Gastrocnemius medialis (tissue), 4 donors: ENCODE results near the gene TP53AIP1. TPM values are rescaled to one million over a fixed set of nuclear protein-coding genes. Genes with fewer than 3 reads are reported as not detected.

Experiments used
- ATAC-seq, 2 donors: fragments of 150-250 bp; one replicate each; pipeline ENCODE4 v1.9.1; 2016
- DNase-seq, 2 donors: peaks; one replicate each; pipeline ENCODE4 v3.0.0-alpha.2; 2019
- H3K27ac ChIP-seq, 4 donors: fragments of 200-600 bp; sonication (generic); 1 replicate in 1 of 4; 2 replicates in 3 of 4; pipeline ENCODE4 v1.5.1; 2016 to 2018; ENCODE audit warnings: mild to moderate bottlenecking in 2 of 4, moderate library complexity in 1 of 4
- H3K27me3 ChIP-seq, 3 donors: fragments of 200-600 bp; sonication (generic) in 2 of 3; 1 replicate in 1 of 3; 2 replicates in 2 of 3; pipeline versions ENCODE4 v1.5.1 to v1.6.0; 2016 to 2019; ENCODE audit warnings: mild to moderate bottlenecking in 1 of 3, moderate library complexity in 1 of 3
- H3K36me3 ChIP-seq, 2 donors: fragments of 200-600 bp; sonication (generic) in 1 of 2; one replicate each; pipeline ENCODE4 v1.5.1; 2017 to 2018
- H3K4me1 ChIP-seq, 2 donors: fragments of 200-600 bp; sonication (generic) in 1 of 2; one replicate each; pipeline ENCODE4 v1.5.1; 2016 to 2017; ENCODE audit warnings: mild to moderate bottlenecking in 2 of 2
- H3K4me3 ChIP-seq, 4 donors: fragments of 200-600 bp; sonication (generic) in 3 of 4; 1 replicate in 1 of 4; 2 replicates in 3 of 4; pipeline ENCODE4 v1.5.1; 2016 to 2019; ENCODE audit warnings: mild to moderate bottlenecking in 2 of 4
- H3K9me3 ChIP-seq, 3 donors: fragments of 200-600 bp; sonication (generic) in 2 of 3; 1 replicate in 1 of 3; 2 replicates in 2 of 3; pipeline ENCODE4 v1.5.1; 2016 to 2019
- POLR2A ChIP-seq, 2 donors: fragments of 450-650 bp; IDR thresholded peaks; one replicate each; pipeline ENCODE4 v1.6.1; 2017; ENCODE audit warnings: antibody characterized with exemption in 2 of 2, mild to moderate bottlenecking in 2 of 2, moderate library complexity in 2 of 2
- in situ Hi-C, 4 donors: fragments of 200-750 bp; cut with MboI; loops; one replicate each; pipeline versions ENCODE4 v1.15.0 to v1.8.0; 2017; ENCODE audit warnings: low sequenced_read_pairs in 4 of 4
- intact Hi-C: fragments of 100-400 bp; cut with DNase I; formaldehyde crosslinking; loops from one replicate; pipeline ENCODE4 v1.15.1; 2023; ENCODE audit warnings: low total_unique reads
- total RNA-seq, 4 donors: library from RNA; depleted of rRNA; stranded (reverse); fragments of >200 nt; gene quantifications; one replicate each; pipeline versions ENCODE4 v1.1.0 to v1.2.3, GENCODE V29; 2016
- TF ChIP-seq, protein P1 (sequence below), 5 experiments: fragments of 450-650 bp in 3 of 5; fragments of 200-600 bp in 2 of 5; sonication (generic) in 2 of 5; IDR thresholded peaks in 4 of 5; conservative IDR thresholded peaks in 1 of 5; 1 replicate in 4 of 5; 2 replicates in 1 of 5; pipeline ENCODE4 v1.5.1; 2016 to 2019; ENCODE audit warnings: antibody characterized with exemption in 5 of 5, mild to moderate bottlenecking in 3 of 5, moderate library complexity in 3 of 5

The TP53AIP1 gene
- total RNA-seq, 4 donors from 2014 or later = not detected

DNA sequence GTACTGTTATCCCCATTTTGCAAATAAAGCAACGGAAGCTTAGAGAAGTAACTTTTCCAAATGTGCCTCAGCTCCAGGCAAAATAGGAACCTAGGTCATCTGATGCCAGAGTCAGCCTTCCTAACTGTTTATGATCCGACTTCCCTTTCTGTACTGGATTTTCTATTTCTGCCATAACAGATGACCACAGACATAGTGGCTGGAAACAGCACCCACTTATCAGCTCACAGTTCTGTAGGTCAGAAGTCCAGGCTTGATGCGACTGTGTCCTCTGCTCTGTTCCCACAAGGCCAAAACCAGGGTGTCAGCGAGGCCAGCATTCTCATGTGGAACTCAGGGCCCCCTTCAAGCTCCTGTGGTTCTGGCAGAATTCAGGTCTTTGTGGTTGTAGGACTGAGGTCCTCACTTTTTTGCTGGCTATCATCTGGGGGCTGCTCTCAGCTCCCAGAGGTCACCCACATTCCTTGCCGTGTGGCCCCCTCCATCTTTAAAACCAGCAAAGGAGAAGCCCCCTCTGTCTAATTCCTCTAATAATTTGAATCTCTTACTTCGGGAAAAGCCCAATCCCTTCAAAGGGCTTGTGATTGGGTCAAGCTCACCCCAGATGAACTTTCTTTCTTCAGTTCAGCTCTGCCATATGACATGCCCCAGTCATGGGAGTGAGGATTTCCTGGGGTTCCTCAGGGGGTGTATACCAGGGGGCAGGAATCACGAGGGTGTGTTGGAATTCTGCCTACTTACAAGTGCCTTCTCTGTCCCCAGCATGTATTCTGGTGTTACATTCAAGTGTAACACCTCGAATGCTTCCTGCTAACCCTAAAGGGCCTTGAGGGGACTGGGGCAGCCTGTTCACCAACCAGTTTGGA lies 36.3 kb downstream of the TP53AIP1 start:
- no peak for DNase-seq
- H3K36me3 ChIP-seq = no peaks in the 10 kb centered on the region
- ATAC-seq = peak in 1 of 2 donors; percentile 24
- no peak overlapping the region for H3K27ac ChIP-seq
- TF ChIP-seq, protein P1, sequence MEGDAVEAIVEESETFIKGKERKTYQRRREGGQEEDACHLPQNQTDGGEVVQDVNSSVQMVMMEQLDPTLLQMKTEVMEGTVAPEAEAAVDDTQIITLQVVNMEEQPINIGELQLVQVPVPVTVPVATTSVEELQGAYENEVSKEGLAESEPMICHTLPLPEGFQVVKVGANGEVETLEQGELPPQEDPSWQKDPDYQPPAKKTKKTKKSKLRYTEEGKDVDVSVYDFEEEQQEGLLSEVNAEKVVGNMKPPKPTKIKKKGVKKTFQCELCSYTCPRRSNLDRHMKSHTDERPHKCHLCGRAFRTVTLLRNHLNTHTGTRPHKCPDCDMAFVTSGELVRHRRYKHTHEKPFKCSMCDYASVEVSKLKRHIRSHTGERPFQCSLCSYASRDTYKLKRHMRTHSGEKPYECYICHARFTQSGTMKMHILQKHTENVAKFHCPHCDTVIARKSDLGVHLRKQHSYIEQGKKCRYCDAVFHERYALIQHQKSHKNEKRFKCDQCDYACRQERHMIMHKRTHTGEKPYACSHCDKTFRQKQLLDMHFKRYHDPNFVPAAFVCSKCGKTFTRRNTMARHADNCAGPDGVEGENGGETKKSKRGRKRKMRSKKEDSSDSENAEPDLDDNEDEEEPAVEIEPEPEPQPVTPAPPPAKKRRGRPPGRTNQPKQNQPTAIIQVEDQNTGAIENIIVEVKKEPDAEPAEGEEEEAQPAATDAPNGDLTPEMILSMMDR (IDR thresholded peaks at IDR 0.05 in 4 of 5, conservative IDR thresholded peaks at IDR 0.05 in 1 of 5) = no peak
- no peak for TF ChIP-seq POLR2A (IDR thresholded peaks at IDR 0.05)
- peaks cover 7 to 10% of the 10 kb centered on the region in 2 donors for H3K4me1 ChIP-seq
- peak overlapping the region in 3 of 4 donors; percentile 52 to 58 (median 55) for H3K4me3 ChIP-seq
- H3K27me3 ChIP-seq = peaks cover 26 to 39% (median 32%) of the 10 kb centered on the region in 3 donors
- in situ Hi-C loops (loop anchor here in 1 of 4 donors (25.0 kb wide), 1 partner anchor 106 kb away; no protein-coding TSS in a partner anchor), intact Hi-C loops (no loop called here)
- H3K9me3 ChIP-seq = no peaks in the 10 kb centered on the region

DNA sequence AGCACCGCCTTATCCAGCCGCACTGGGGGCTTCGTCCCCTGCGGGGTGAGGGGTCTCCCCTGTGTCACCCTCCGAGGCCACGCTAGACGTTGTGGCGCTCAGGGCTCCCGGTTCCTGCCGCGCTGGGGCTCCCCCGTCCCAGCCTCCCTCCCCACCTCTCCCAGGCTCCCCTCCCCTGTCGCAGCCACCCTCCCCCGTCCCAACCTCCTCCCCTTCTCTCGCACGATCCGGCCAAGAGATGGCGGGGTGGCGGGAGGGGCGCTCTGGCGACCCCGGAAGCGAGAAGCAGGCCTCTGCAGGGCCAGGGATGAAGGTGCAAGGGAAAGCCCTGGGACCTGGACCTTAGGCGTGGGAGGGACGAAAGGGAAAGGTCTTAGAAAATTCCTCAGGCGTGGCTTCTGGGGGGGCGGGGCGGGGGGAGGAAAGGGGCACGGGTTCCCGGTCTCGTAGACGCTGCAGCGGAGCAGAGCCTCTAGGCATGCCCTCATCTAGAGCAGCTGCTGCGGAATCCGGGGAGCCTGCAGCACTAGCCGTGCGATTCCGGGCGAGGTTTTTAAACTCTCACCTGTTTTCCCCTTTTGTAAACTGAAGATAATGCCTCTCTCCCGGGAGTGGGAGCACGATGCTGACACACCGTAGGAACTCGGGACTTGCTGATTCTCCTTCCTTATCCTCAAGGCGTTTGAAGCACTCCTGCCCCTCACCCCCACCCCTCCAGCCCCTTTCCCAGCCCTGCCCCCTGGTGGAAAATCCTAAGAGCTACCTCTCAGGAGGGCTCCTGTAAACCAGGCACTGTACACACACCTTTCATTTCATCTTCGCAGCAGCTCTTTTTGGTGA lies 37.1 kb downstream of the TP53AIP1 start:
- DNase-seq = no peak
- peak in 1 of 2 donors; percentile 39 for ATAC-seq
- Histone ChIP-seq H3K27ac (peak overlapping the region in 2 of 4 donors; percentile 8 to 30), H3K27me3 (peaks cover 26 to 39% (median 32%) of the 10 kb centered on the region in 3 donors), H3K9me3 (no peaks in the 10 kb centered on the region), H3K4me3 (peak overlapping the region; percentile 52 to 58 (median 55)), H3K36me3 (no peaks in the 10 kb centered on the region), H3K4me1 (peaks cover 7 to 10% of the 10 kb centered on the region in 2 donors)
- in situ Hi-C loops = loop anchor here in 1 of 4 donors (25.0 kb wide), 1 partner anchor 107 kb away; no protein-coding TSS in a partner anchor
- intact Hi-C loops = no loop called here
- TF ChIP-seq, protein P1 (IDR thresholded peaks at IDR 0.05 in 4 of 5, conservative IDR thresholded peaks at IDR 0.05 in 1 of 5) = peak in 2 of 5 experiments; percentile 10 to 16
- TF ChIP-seq POLR2A (IDR thresholded peaks at IDR 0.05) = no peak

DNA sequence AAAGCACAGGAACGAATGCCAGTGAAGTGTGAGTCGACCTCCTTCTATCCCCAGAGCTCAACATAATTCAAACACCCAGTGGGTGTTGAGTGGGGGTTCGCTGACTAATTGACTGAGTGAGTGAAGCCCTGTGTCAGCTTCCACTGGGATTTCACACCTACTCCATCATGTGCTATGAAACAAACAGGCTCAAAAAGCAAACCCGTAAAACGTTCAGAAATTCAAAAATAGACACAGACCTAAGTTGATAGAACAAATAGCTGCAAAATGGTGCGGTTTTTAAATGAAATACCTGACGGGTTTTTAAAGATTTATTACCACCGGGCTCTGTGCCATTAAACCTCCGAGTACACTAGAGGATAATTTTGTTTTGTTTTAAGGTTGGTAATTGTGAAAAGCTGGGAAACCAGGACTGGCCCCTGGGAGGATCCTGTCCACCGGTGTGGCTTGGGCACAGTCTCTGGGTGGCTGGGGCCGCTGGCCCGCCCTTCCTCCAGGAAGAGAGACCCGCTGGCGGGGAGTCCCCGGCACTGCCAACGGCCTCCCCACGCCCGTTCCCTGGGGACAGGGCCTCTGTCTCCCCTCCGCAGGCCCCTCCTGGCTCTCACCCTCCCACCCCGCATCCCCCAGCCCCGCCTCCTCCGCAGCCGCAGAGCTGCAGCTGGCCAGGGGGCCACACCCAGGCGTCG lies 37.9 kb downstream of the TP53AIP1 start:
- intact Hi-C loops = no loop called here
- Histone ChIP-seq H3K4me1 (peaks cover 7 to 10% of the 10 kb centered on the region in 2 donors), H3K27ac (peak overlapping the region in 1 of 4 donors; percentile 8), H3K4me3 (peak overlapping the region; percentile 52 to 58 (median 55)), H3K36me3 (no peaks in the 10 kb centered on the region), H3K27me3 (peaks cover 26 to 39% (median 32%) of the 10 kb centered on the region in 3 donors), H3K9me3 (no peaks in the 10 kb centered on the region)
- in situ Hi-C loops = loop anchor here in 1 of 4 donors (25.0 kb wide), 1 partner anchor 108 kb away; no protein-coding TSS in a partner anchor
- ATAC-seq (no peak), DNase-seq (no peak)
- TF ChIP-seq, protein P1 (IDR thresholded peaks at IDR 0.05 in 4 of 5, conservative IDR thresholded peaks at IDR 0.05 in 1 of 5) = no peak
- TF ChIP-seq POLR2A (IDR thresholded peaks at IDR 0.05) = no peak

DNA sequence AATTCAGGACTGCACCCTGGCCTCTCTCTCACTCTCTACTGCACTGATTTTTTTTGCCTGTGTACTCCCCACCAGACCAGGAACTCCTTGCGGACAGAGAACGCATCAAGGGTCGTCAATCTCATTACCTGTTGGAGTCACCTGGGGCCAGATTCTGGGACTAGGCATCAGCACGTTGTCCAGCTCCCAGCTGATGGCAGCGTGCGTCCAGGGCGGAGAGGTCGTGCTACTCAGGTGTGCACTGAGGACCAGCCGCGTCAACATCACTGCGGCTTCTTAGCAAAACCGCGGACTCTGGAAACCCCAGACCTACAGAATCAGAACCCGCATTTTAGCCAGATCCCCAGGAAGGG lies 38.4 kb downstream of the TP53AIP1 start:
- DNase-seq (no peak), ATAC-seq (no peak)
- no peak overlapping the region for H3K27ac ChIP-seq
- peaks cover 7 to 10% of the 10 kb centered on the region in 2 donors for H3K4me1 ChIP-seq
- H3K9me3 ChIP-seq = no peaks in the 10 kb centered on the region
- in situ Hi-C loops (loop anchor here in 1 of 4 donors (25.0 kb wide), 1 partner anchor 108 kb away; no protein-coding TSS in a partner anchor), intact Hi-C loops (no loop called here)
- H3K27me3 ChIP-seq = peaks cover 26 to 39% (median 32%) of the 10 kb centered on the region in 3 donors
- H3K36me3 ChIP-seq = no peaks in the 10 kb centered on the region
- TF ChIP-seq, protein P1 (IDR thresholded peaks at IDR 0.05 in 4 of 5, conservative IDR thresholded peaks at IDR 0.05 in 1 of 5) = no peak
- TF ChIP-seq POLR2A (IDR thresholded peaks at IDR 0.05) = no peak
- no peak overlapping the region for H3K4me3 ChIP-seq
